Dedifferentiated amniotic fluid mesenchymal stem cell (primary cell): Measurements from ENCODE around the gene JOSD2.

Source experiments
- DNase-seq: peaks from one replicate; pipeline ENCODE4 v3.0.0-alpha.2; 2016; ENCODE audit errors: extremely low spot score

JOSD2 gene

GRCh38 chr19:50514346-50515167 is 3.6 kb upstream of the JOSD2 start:
- no peak for DNase-seq

- DNase-seq: no peak
Measured at GRCh38 chr19:50513746-50514345, 2.9 kb upstream of the JOSD2 start, which contains the start of gene ASPDH. TSS of gene ASPDH (minus strand) at chr19:50513913. CDS start at chr19:50513823, 90 bp downstream.

GRCh38 chr19:50512999-50513745 is 2.2 kb upstream of the JOSD2 start:
- DNase-seq: no peak

GRCh38 chr19:50512112-50512998 is 1.4 kb upstream of the JOSD2 start:
- DNase-seq: no peak

DNA sequence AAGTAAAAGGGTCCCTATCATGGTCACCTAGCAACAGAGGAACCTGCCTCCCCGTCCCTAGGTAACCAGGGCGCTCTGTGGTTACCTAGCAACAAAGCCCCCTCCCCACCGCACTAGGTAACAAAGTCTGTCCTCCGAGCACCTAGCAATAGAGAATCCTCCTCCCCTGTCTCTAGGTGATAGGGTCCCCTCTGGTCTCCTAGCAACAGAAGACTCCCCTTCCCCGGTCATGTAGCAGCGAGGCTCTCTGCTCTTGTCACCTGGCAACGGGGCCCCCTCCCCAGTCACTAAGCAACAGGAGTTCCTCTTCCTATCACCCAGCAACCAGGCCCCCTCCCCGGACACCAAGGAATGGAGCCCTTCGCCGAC is 307 bp downstream of the JOSD2 start:
- DNase-seq: no peak

DNA sequence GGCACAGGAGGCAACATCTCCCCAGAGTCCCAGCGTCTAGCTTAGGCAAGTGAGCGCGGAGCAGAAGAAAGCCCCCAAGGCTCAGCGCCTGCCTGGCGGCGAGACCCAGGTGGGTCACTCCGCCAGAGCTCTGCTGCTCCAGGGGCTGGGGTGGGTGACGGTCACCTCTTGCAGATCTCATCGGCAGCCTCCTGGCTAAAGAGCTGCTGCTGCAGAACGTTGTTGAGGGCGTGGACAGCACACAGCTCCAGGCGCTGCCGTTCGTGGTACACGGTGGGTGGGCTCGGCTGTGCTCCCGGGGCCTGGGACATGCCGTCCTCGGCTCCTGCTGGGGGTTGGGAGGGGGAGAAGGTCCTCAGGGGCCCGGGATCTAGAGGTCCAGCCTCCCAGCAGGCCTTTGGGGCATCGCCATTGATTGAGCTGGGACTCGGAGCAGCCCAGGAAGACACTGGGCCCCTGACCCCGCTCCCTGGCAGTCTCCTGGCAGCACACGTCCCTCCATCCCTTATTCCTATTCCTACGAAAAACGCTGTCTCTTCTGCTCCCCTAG is 795 bp downstream of the JOSD2 start:
- no peak for DNase-seq

DNA sequence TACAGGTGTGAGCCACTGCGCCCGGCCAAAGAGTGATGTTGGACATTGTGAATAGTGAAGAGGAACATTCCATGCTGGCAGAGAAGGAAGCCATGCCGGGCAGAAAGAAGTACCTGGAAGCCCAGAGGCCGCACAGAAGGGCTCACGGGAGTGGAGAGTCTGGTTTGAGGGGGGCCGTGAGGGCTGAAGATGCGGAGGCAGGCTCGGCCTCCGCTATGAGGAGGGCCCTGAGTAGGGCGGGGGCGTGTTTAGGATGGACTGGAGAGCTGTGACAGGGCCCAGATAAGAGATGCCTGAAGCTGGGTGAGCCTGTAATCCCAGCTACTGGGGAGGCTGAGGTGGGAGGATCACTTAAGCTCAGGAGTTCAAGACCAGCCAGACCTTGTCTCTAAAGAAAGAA is 1.6 kb downstream of the JOSD2 start:
- no peak for DNase-seq

DNA sequence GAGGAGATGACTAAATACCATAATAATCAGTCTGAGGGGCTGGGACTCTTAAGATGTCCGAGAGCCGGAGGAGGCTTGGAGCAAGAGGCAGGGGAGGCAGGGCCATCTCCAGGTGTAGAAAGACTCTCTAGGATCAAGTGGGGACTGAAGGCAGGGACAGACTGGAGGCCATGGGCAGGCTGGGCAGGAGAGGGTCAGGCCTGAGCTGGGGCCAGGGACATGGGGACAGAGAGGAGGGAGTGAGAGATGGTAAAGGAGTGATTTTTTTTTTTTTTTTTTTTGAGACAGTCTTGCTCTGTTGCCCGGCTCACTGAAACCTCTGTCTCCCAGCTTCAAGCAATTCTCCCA is 2.2 kb downstream of the JOSD2 start:
- no peak for DNase-seq

- no peak for DNase-seq
Measured at GRCh38 chr19:50507376-50507775, 3.6 kb downstream of the JOSD2 start.

DNA sequence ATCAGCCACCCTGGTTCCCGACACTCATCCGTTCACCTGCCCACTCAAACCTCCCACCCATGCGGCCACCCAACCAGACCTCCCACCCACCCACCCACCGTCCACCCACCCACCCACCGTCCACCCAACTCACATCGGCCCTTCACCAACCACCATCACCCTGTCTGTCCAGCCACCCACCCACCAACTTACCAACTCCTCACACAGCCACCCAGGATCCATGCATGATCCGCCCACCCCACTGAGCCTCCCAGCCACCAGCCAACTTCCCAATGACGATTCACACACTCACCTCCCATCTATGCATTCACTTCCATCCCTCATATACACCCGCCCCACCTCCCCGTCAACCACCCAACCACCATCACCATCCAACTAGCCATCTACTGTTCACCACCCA is 4.3 kb downstream of the JOSD2 start:
- no peak for DNase-seq

DNA sequence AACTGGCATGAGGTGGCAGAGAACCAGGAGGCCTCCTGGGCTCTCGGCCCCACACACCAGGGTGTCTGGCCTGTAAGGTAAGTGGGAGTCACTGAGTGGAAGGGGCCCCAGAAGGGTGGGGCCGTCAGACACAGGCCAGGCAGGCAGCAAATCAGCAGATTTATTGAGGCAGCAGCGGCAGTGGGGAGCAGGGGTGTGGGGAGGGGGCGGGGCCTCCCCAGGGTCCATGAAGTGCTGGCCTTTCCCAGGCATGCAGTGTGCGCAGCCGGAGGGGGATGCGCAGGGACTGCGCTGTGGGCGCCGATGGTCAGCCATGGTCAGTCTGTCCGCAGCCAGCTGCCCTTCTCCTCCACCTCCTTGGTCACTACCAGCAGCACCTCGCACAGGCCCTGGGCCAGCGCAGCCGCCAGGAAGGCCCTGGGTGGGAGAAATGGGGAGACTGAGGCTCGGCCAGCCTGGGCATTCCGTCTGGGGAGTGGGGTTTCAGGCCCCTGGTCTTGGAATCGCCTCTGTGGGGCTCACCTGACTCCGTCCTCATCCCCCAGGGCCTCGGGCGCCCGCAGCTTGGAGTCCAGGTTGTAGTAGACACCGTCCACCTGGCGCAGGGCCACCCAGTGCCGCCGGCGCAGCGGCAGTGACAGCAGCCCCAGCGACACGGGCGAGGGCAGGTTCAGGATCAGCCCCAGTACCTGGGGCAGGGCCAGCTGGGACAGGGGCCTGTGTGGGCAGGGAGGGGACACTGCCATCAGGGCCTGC is 5.0 kb downstream of the JOSD2 start:
- DNase-seq: no peak

DNA sequence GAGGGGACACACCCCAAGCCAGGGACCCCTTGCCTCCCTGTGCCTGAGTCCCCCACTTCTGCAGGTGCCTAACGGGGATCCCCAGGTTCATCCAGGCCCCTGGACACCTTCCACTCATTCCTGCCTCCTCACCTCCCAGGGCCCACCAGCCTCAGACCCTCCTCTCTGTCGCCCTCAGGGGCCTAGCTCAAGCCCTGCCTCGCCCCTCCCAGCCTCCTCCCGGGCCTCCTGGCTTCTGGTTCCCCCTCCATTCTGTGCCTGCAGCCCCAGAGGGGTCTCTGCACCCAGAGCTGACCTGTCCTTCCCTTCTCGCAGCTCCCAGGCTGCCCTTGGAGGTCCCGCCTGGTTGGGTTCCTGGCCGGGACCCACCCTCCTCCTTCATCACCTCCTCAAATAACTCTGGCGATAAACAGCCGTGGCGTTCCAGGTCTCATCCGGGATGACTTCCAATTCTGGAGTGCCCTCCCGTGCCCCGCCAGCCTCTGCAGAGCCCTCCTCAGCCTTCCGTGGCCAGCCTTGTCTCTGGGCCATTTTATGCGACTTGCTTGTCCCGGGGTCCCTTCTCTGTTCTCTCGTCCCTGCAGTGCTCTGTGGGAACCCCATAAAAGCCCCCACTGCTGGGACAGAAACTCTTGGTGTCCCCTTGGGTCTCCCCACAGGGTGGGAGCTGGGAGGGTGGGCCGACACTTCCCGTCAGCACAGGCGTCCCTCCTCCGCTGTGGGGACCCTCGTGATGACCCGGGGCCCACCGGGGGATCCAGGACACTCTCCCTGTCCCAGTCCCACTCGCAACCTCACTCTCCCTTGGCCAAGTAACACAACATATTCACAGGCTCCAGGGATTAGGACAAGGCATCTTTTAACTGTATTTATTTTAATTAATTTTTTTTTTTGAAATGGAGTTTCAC is 9.2 kb downstream of the JOSD2 start:
- no peak for DNase-seq

- DNase-seq: no peak
Measured at GRCh38 chr19:50501186-50501567, 9.8 kb downstream of the JOSD2 start.

DNA sequence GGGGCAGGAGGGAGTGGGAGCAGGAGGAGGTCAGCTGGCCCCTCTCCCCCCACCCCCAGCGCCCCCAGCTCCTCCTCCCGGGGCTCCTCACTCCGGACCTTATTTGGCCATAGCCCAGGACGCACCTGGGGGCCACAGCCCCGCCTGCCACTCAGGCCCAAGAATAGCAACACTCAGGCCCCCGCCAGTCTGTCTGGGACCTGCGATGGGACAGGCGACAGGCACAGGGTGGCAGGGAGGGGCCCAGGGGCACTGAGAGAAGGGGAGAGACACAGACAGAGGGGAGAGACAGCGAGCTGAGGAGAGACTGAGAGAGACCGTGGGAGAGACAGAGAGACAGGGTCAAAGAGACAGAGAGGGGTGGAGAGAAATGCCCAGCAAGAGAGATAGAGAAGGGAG is 10.2 kb downstream of the JOSD2 start:
- DNase-seq: no peak

- no peak for DNase-seq
Measured at GRCh38 chr19:50500060-50500752, 10.8 kb downstream of the JOSD2 start.

- DNase-seq: no peak
Measured at GRCh38 chr19:50498219-50499056, 12.6 kb downstream of the JOSD2 start.

GRCh38 chr19:50497022-50497405 is 14.0 kb downstream of the JOSD2 start:
- no peak for DNase-seq
